Activated T-helper 17 cell treated with anti-CD3 and anti-CD28 coated beads, Interleukin-2, amount 50 U/mL, for 72 hours (primary cell): ENCODE measurements around the gene SRMS. TPM values are rescaled to one million over a fixed set of nuclear protein-coding genes. Genes with fewer than 3 reads are reported as not detected.

Experiments used
- ATAC-seq: fragments of 150-1000 bp; cut with Tn5 transposase; replicated peaks from 2 replicates; pipeline ENCODE4 v1.10.0; 2021; ENCODE audit warnings: mild to moderate bottlenecking, moderate library complexity
- H3K27ac Mint-ChIP-seq: one replicate; pipeline ENCODE4 v1.8.0; 2022; ENCODE audit warnings: mixed read lengths
- H3K27me3 Mint-ChIP-seq: one replicate; pipeline ENCODE4 v1.8.0; 2022; ENCODE audit warnings: mixed read lengths
- H3K36me3 Mint-ChIP-seq: one replicate; pipeline ENCODE4 v1.8.0; 2022; ENCODE audit warnings: low read depth, mild to moderate bottlenecking, mixed read lengths
- H3K4me1 Mint-ChIP-seq: one replicate; pipeline ENCODE4 v1.8.0; 2022; ENCODE audit warnings: mixed read lengths
- H3K4me3 Mint-ChIP-seq: one replicate; pipeline ENCODE4 v1.8.0; 2022; ENCODE audit warnings: mild to moderate bottlenecking, mixed read lengths
- H3K9me3 Mint-ChIP-seq: one replicate; pipeline ENCODE4 v1.8.0; 2022; ENCODE audit warnings: mixed read lengths
- total RNA-seq, 2 donors: library from RNA; stranded (reverse); gene quantifications; one replicate each; pipeline ENCODE4 v1.2.3, GENCODE V29; 2022

SRMS gene
- total RNA-seq, 2 donors from 2014 or later: not detected

GRCh38 chr20:63497946-63498935, 49.3 kb downstream of the SRMS start:
- no peaks in the 10 kb centered on the region for H3K4me1 Mint-ChIP-seq
- peaks cover 4% of the 10 kb centered on the region for H3K27me3 Mint-ChIP-seq
- no peak overlapping the region for H3K27ac Mint-ChIP-seq
- no peaks in the 10 kb centered on the region for H3K9me3 Mint-ChIP-seq
- no peak overlapping the region for H3K4me3 Mint-ChIP-seq
- no peaks in the 10 kb centered on the region for H3K36me3 Mint-ChIP-seq
- peak; percentile 33 for ATAC-seq

GRCh38 chr20:63497138-63497945, 50.2 kb downstream of the SRMS start:
- no peaks in the 10 kb centered on the region for H3K36me3 Mint-ChIP-seq
- peaks cover 1% of the 10 kb centered on the region for H3K4me1 Mint-ChIP-seq
- H3K4me3 Mint-ChIP-seq: peak overlapping the region; percentile 32
- H3K27ac Mint-ChIP-seq: no peak overlapping the region
- peaks cover 8% of the 10 kb centered on the region for H3K27me3 Mint-ChIP-seq
- ATAC-seq: no peak
- peaks cover under 1% of the 10 kb centered on the region for H3K9me3 Mint-ChIP-seq

- Mint-ChIP-seq H3K36me3 (no peaks in the 10 kb centered on the region), H3K9me3 (peaks cover 4% of the 10 kb centered on the region), H3K27ac (no peak overlapping the region), H3K4me1 (peaks cover 5% of the 10 kb centered on the region), H3K27me3 (peaks cover 11% of the 10 kb centered on the region), H3K4me3 (peak overlapping the region; percentile 32)
- ATAC-seq: peak; percentile 22
Observed at GRCh38 chr20:63496596-63497120, 50.9 kb downstream of the SRMS start.

GRCh38 chr20:63495741-63496595, 51.6 kb downstream of the SRMS start:
- no peaks in the 10 kb centered on the region for H3K36me3 Mint-ChIP-seq
- peak overlapping the region; percentile 32 for H3K4me3 Mint-ChIP-seq
- peak; percentile 77 for ATAC-seq
- H3K27ac Mint-ChIP-seq: no peak overlapping the region
- H3K27me3 Mint-ChIP-seq: peaks cover 11% of the 10 kb centered on the region
- H3K9me3 Mint-ChIP-seq: peaks cover 4% of the 10 kb centered on the region
- peaks cover 5% of the 10 kb centered on the region for H3K4me1 Mint-ChIP-seq

- Mint-ChIP-seq H3K4me3 (no peak overlapping the region), H3K27me3 (peaks cover 11% of the 10 kb centered on the region), H3K9me3 (peaks cover 4% of the 10 kb centered on the region), H3K27ac (no peak overlapping the region), H3K36me3 (no peaks in the 10 kb centered on the region), H3K4me1 (peaks cover 5% of the 10 kb centered on the region)
- ATAC-seq: no peak
Observed at GRCh38 chr20:63495167-63495720, 52.3 kb downstream of the SRMS start.

GRCh38 chr20:63494420-63495166, 53.0 kb downstream of the SRMS start:
- peaks cover 5% of the 10 kb centered on the region for H3K4me1 Mint-ChIP-seq
- H3K4me3 Mint-ChIP-seq: no peak overlapping the region
- peaks cover 11% of the 10 kb centered on the region for H3K27me3 Mint-ChIP-seq
- no peak overlapping the region for H3K27ac Mint-ChIP-seq
- no peaks in the 10 kb centered on the region for H3K36me3 Mint-ChIP-seq
- ATAC-seq: no peak
- H3K9me3 Mint-ChIP-seq: peaks cover 4% of the 10 kb centered on the region

GRCh38 chr20:63494084-63494419, 53.5 kb downstream of the SRMS start:
- Mint-ChIP-seq H3K27ac (no peak overlapping the region), H3K4me3 (no peak overlapping the region), H3K4me1 (peaks cover 5% of the 10 kb centered on the region), H3K36me3 (no peaks in the 10 kb centered on the region), H3K27me3 (peaks cover 11% of the 10 kb centered on the region), H3K9me3 (peaks cover 4% of the 10 kb centered on the region)
- no peak for ATAC-seq

- peaks cover 4% of the 10 kb centered on the region for H3K9me3 Mint-ChIP-seq
- peaks cover 5% of the 10 kb centered on the region for H3K4me1 Mint-ChIP-seq
- H3K27ac Mint-ChIP-seq: no peak overlapping the region
- peaks cover 11% of the 10 kb centered on the region for H3K27me3 Mint-ChIP-seq
- H3K4me3 Mint-ChIP-seq: no peak overlapping the region
- ATAC-seq: no peak
- no peaks in the 10 kb centered on the region for H3K36me3 Mint-ChIP-seq
Observed at GRCh38 chr20:63493563-63494020, 54.0 kb downstream of the SRMS start.

- peaks cover 11% of the 10 kb centered on the region for H3K27me3 Mint-ChIP-seq
- H3K27ac Mint-ChIP-seq: no peak overlapping the region
- H3K4me3 Mint-ChIP-seq: no peak overlapping the region
- no peaks in the 10 kb centered on the region for H3K36me3 Mint-ChIP-seq
- peaks cover 4% of the 10 kb centered on the region for H3K9me3 Mint-ChIP-seq
- H3K4me1 Mint-ChIP-seq: peaks cover 5% of the 10 kb centered on the region
- ATAC-seq: no peak
Observed at GRCh38 chr20:63492982-63493381, 54.6 kb downstream of the SRMS start.

GRCh38 chr20:63492518-63492917, 55.0 kb downstream of the SRMS start:
- no peak for ATAC-seq
- peaks cover 4% of the 10 kb centered on the region for H3K9me3 Mint-ChIP-seq
- no peak overlapping the region for H3K4me3 Mint-ChIP-seq
- H3K27me3 Mint-ChIP-seq: peaks cover 12% of the 10 kb centered on the region
- H3K27ac Mint-ChIP-seq: no peak overlapping the region
- H3K4me1 Mint-ChIP-seq: peaks cover 5% of the 10 kb centered on the region
- H3K36me3 Mint-ChIP-seq: no peaks in the 10 kb centered on the region

- Mint-ChIP-seq H3K4me1 (peaks cover 5% of the 10 kb centered on the region), H3K4me3 (no peak overlapping the region), H3K27ac (no peak overlapping the region), H3K27me3 (peaks cover 11% of the 10 kb centered on the region), H3K9me3 (peaks cover 4% of the 10 kb centered on the region), H3K36me3 (no peaks in the 10 kb centered on the region)
- no peak for ATAC-seq
Observed at GRCh38 chr20:63491635-63492230, 55.8 kb downstream of the SRMS start.

GRCh38 chr20:63491078-63491477, 56.5 kb downstream of the SRMS start:
- no peak for ATAC-seq
- Mint-ChIP-seq H3K27me3 (peaks cover 13% of the 10 kb centered on the region), H3K4me1 (peaks cover 5% of the 10 kb centered on the region), H3K36me3 (no peaks in the 10 kb centered on the region), H3K27ac (no peak overlapping the region), H3K4me3 (no peak overlapping the region), H3K9me3 (peaks cover 4% of the 10 kb centered on the region)
